Renal cortex interstitium (tissue), 15 donors: ENCODE data around the gene CSNK1E. TPM values are rescaled to one million over a fixed set of nuclear protein-coding genes. Genes with fewer than 3 reads are reported as not detected.
A peak's percentile ranks its signal among the peaks of the same experiment; 100 is the strongest.
"Not testable (repeated sequence)": the region's sequence is repeated elsewhere in the genome, so short reads cannot be mapped to it uniquely, and the experiment has no call there.

Experiments
- DNase-seq, 11 donors: peaks; one replicate each; pipeline ENCODE4 v3.0.0-alpha.2; 2013; ENCODE audit warnings: low read depth in 9 of 11, low spot score in 4 of 11; ENCODE audit errors: extremely low read depth in 1 of 11
- long read RNA-seq, 16 experiments: transcript quantifications; one replicate each; lab custom pipeline, GENCODE V29; 2026
- polyA plus RNA-seq, 3 donors: library from polyadenylated mRNA; unstranded; fragments of 120-200 nt; gene quantifications; one replicate each; pipeline ENCODE4 v1.2.1, GENCODE V29; 2013; ENCODE audit not compliant: insufficient read length in 3 of 3

Gene CSNK1E
- 100 to 1,000 TPM; 111 to 189 (median 145) TPM for polyA plus RNA-seq
- long read RNA-seq, donor 1, transcript CSNK1E-203 (11 exons, 2,791 nt), result major isoform, 16 of 21 reads
- long read RNA-seq, donor 1, partial matches to known transcripts, result 0 of 21 reads
- long read RNA-seq, donor 1, other reads (novel, unspliced or antisense), result 0 of 21 reads
- long read RNA-seq, donor 2, transcript CSNK1E-203 (11 exons, 2,791 nt), result major isoform, 21 of 30 reads
- long read RNA-seq, donor 2, partial matches to known transcripts, result 0 of 30 reads
- long read RNA-seq, donor 2, other reads (novel, unspliced or antisense), result 0 of 30 reads
- long read RNA-seq, donor 3, transcript CSNK1E-203 (11 exons, 2,791 nt), result major isoform, 32 of 46 reads
- long read RNA-seq, donor 3, transcript CSNK1E-204 (10 exons, 1,580 nt), result minor isoform, 5 of 46 reads
- long read RNA-seq, donor 3, partial matches to known transcripts, result 5 of 46 reads
- long read RNA-seq, donor 3, other reads (novel, unspliced or antisense), result 0 of 46 reads
- long read RNA-seq, donor 4, transcript CSNK1E-203 (11 exons, 2,791 nt), result major isoform, 14 of 21 reads
- long read RNA-seq, donor 4, partial matches to known transcripts, result 0 of 21 reads
- long read RNA-seq, donor 4, other reads (novel, unspliced or antisense), result 0 of 21 reads
- long read RNA-seq, donor 5, transcript CSNK1E-204 (10 exons, 1,580 nt), result minor isoform, 10 of 91 reads
- long read RNA-seq, donor 5, transcript CSNK1E-203 (11 exons, 2,791 nt), result major isoform, 21 of 91 reads
- long read RNA-seq, donor 5, partial matches to known transcripts, result 52 of 91 reads
- long read RNA-seq, donor 5, other reads (novel, unspliced or antisense), result 0 of 91 reads
- long read RNA-seq, donor 6, transcript CSNK1E-203 (11 exons, 2,791 nt), result major isoform, 18 of 56 reads
- long read RNA-seq, donor 6, partial matches to known transcripts, result 32 of 56 reads
- long read RNA-seq, donor 6, other reads (novel, unspliced or antisense), result 0 of 56 reads
- long read RNA-seq, donor 7, transcript CSNK1E-203 (11 exons, 2,791 nt), result major isoform, 14 of 22 reads
- long read RNA-seq, donor 7, partial matches to known transcripts, result 5 of 22 reads
- long read RNA-seq, donor 7, other reads (novel, unspliced or antisense), result 0 of 22 reads
- long read RNA-seq, donor 8, transcript CSNK1E-203 (11 exons, 2,791 nt), result major isoform, 21 of 38 reads
- long read RNA-seq, donor 8, partial matches to known transcripts, result 6 of 38 reads
- long read RNA-seq, donor 8, other reads (novel, unspliced or antisense), result 0 of 38 reads
- long read RNA-seq, donor 9, transcript CSNK1E-203 (11 exons, 2,791 nt), result major isoform, 21 of 35 reads
- long read RNA-seq, donor 9, partial matches to known transcripts, result 6 of 35 reads
- long read RNA-seq, donor 9, other reads (novel, unspliced or antisense), result 0 of 35 reads
- long read RNA-seq, donor 10, transcript CSNK1E-203 (11 exons, 2,791 nt), result major isoform, 12 of 16 reads
- long read RNA-seq, donor 10, partial matches to known transcripts, result 0 of 16 reads
- long read RNA-seq, donor 10, other reads (novel, unspliced or antisense), result 0 of 16 reads
- long read RNA-seq, donor 11, transcript CSNK1E-215 (4 exons, 885 nt), result minor isoform, 5 of 51 reads
- long read RNA-seq, donor 11, transcript CSNK1E-203 (11 exons, 2,791 nt), result major isoform, 20 of 51 reads
- long read RNA-seq, donor 11, partial matches to known transcripts, result 25 of 51 reads
- long read RNA-seq, donor 11, other reads (novel, unspliced or antisense), result 0 of 51 reads
- long read RNA-seq, donor 12, partial matches to known transcripts, result 0 of 7 reads
- long read RNA-seq, donor 12, other reads (novel, unspliced or antisense), result 0 of 7 reads
- long read RNA-seq, donor 13, transcript CSNK1E-203 (11 exons, 2,791 nt), result major isoform, 49 of 67 reads
- long read RNA-seq, donor 13, transcript CSNK1E-204 (10 exons, 1,580 nt), result minor isoform, 5 of 67 reads
- long read RNA-seq, donor 13, partial matches to known transcripts, result 7 of 67 reads
- long read RNA-seq, donor 13, other reads (novel, unspliced or antisense), result 0 of 67 reads
- long read RNA-seq, donor 14, transcript CSNK1E-203 (11 exons, 2,791 nt), result major isoform, 19 of 30 reads
- long read RNA-seq, donor 14, transcript CSNK1E-204 (10 exons, 1,580 nt), result minor isoform, 7 of 30 reads
- long read RNA-seq, donor 14, partial matches to known transcripts, result 0 of 30 reads
- long read RNA-seq, donor 14, other reads (novel, unspliced or antisense), result 0 of 30 reads
- long read RNA-seq, donor 15, transcript CSNK1E-203 (11 exons, 2,791 nt), result major isoform, 14 of 16 reads
- long read RNA-seq, donor 15, partial matches to known transcripts, result 0 of 16 reads
- long read RNA-seq, donor 15, other reads (novel, unspliced or antisense), result 0 of 16 reads
- long read RNA-seq, donor 16, transcript CSNK1E-203 (11 exons, 2,791 nt), result major isoform, 40 of 113 reads
- long read RNA-seq, donor 16, transcript CSNK1E-212 (2 exons, 539 nt), result minor isoform, 5 of 113 reads
- long read RNA-seq, donor 16, transcript CSNK1E-204 (10 exons, 1,580 nt), result minor isoform, 7 of 113 reads
- long read RNA-seq, donor 16, partial matches to known transcripts, result 54 of 113 reads
- long read RNA-seq, donor 16, other reads (novel, unspliced or antisense), result 0 of 113 reads

DNA sequence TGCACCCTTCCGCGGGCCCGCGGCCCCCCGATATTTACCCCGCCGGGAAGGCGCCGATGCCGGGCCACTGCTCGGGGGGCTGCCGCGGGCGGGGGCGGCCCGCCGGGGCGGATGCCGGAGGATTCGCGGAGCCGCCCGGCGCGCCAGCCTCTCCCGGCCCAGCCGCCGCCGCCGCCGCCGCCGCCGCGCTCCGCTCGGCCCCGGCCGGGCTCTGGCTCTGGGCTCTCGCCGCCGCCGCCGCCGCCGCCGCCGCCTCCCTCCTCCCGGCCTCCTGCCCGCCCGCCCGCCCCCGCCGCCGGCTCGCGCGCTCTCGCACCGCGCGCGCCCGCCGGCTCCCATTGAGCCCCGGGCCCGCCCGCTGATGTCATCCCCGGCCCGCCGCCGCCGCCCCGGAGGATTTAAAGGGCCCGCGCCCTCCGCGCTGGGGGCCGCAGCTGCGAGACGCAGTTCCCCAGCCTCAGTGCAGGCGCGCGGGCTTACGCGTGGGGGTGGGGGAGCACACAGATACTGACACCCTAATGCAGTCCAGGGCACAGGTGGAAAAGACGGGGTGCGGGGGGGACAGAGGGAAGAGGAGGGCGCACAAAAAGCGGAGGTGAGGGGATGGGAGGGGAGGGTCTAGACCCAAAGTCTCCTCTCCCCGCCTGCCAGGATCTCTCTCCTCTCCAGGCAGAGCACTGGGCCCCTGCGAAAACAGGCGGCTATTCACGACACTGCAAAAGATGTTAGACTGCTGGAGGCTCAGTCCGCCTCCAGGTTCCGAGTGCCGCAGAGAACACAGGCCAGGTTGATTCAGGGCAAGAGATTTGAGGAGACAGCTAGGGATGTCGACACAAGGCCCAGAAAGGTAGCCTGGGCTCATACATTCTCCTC lies at the start of gene CSNK1E:
CSNK1E (minus strand) TSS at position 312 of the 873 bp plus-strand sequence. CDS start 3,276 bp downstream, outside the sequence.
- peak in 3 of 11 donors; percentile 65 to 76 (median 73) for DNase-seq

GRCh38 chr22:38365829-38366228 lies 48.6 kb upstream of the CSNK1E start:
- DNase-seq, result not testable (repeated sequence)

- not testable (repeated sequence) for DNase-seq
Observed at GRCh38 chr22:38365174-38365573, 47.9 kb upstream of the CSNK1E start.

DNA sequence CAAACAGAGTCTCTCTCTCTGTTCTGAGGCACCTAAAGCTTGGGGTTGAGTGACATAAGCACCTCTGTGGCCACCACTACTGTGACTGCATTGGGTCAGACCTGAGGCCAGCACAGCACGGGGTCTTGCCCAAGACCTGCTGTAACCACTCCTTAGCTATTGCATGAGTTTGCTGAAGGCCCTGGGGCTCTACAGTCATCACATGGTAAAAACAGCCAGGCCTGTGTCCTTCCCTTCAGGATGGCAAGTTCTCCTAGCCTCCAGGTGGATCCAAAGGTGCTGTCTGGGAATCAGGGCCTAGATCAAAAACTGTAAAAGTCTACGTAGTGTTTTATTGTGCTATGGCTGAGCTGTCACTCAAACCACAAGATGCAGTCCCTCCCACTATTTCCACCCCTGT lies 43.3 kb upstream of the CSNK1E start:
- DNase-seq, result not testable (repeated sequence)

DNA sequence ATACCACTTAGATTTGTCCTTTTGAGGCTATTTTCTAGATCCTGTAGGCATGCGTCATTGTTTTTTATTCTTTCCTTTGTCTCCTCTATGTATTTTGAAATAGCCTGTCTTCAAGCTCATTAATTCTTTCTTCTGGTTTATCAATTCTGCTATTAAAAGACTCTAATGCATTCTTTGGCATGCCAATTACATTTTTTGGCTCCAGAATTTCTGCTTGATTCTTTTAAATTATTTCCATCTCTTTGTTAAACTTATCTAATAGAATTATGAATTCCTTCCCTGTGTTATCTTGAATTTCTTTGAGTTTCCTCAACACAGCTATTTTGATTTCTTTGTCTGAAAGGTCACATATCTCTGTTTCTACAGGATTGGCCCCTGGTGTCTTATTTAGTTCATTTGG lies 42.6 kb upstream of the CSNK1E start:
- DNase-seq, result not testable (repeated sequence)

- DNase-seq, result not testable (repeated sequence)
Observed at GRCh38 chr22:38357971-38358370, 40.7 kb upstream of the CSNK1E start.

GRCh38 chr22:38355275-38355674 lies 38.0 kb upstream of the CSNK1E start:
- no peak for DNase-seq

DNA sequence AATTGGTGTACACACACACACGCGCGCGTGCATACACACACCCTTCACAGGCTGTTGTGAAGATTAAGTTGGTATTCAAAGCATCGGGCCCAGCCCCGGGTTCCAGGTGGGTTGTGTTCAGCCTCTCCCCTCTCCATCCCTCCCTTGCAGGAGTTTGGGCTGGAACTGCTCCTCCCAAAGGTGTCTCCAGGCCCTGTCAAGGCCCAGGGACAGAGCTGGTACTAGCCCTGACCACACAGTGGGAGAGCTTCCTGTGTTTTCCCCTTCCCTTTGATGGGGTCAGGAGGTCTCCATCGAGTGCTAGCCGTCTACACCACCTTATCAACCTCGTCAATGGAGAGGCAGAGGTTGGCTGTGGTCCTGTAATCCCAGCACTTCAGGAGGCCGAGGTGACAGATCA lies 36.5 kb upstream of the CSNK1E start:
- no peak for DNase-seq

DNA sequence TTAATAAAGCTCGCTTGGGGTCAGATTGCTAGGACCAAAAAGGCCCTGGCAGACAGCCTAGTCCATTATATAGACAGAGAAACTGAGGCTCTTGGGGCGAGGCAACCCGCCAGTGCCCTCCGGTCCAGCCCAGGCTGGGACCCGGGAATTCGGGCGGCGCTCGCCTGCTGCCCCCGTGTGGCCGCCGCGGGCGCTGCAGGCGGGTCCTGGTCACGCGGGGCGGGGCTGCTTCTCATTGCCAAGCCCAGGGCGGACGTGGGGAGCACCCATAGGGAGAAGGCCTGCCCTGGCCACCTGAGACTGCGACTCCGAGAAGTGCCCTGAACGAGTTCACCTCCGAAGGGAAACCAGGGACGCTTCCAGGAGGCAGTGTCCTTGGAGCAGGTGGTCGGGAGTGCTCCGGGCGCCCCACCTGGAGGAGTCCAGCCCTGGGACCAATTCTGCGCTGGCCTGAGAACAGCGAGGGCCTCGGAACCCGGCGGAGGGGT lies 36.0 kb upstream of the CSNK1E start:
- peak in 1 of 11 donors; percentile 34 for DNase-seq

DNA sequence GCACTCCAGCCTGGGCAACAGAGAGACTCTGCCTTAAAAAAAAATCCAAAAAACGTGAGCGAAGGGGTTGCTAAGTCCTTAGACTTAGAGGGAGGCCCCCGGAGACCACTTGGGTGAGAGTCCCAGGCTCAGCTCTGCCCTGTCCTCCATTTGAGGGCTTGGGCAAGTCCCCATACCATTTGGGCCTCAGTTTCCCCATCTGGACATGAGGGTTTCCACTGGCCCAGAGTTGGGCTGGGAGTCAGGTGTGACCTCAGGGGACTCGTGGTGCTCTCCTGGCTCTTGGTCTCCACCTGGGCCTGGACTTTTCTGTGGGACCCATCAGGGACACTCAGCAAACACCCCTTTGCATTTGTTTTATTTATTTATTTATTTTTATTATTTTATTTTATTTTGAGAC lies 35.2 kb upstream of the CSNK1E start:
- no peak for DNase-seq

- no peak for DNase-seq
Observed at GRCh38 chr22:38350444-38351359, 33.5 kb upstream of the CSNK1E start.

- DNase-seq, result no peak
Observed at GRCh38 chr22:38348751-38349496, 31.7 kb upstream of the CSNK1E start.

DNA sequence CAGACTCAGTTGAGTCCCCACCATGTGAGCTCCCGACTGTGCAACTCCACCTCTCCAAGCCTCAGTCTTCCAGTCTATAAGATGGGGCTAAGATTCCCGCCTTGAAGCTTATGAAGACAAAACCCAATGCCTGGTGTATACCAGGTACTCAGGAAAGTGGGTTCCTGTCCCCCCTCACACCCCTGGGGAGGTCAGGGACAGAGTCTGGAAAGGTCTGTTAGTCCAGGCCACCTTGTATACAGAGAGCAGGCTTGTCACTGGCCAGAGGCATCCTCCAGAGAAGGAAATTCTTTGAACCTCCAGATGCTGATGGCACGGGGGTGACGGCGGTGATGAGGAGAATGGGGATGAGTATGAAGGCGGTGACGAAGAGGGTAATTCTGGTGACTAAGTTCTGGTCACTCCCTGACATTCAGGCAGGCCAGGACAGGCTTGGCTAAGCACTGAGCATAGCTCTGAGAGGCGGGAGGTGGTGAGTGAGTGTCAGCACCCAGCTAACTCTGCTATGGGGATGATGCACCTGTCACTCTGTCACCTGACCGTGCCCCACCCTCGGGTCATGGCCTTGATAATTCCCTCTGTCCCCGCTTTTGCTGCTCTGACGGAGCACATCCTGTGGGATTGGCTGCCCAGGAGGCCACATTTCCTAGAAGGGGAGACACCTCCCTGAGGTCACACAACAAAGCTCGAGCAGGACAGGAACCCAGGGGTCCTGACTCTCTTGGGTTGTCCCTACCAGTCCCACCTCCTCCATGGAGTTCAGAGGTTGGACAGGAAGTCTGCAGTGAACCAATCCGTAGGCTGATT lies 30.9 kb upstream of the CSNK1E start:
- DNase-seq, result no peak
